Body of pancreas (tissue), 4 donors: ENCODE results near the gene COBL. TPM values are rescaled to one million over a fixed set of nuclear protein-coding genes. Genes with fewer than 3 reads are reported as not detected.

ENCODE experiments used
- ATAC-seq: fragments of 150-250 bp; one replicate; pipeline ENCODE4 v1.9.1; 2016
- DNase-seq, 4 donors: peaks; one replicate each; pipeline ENCODE4 v3.0.0-alpha.2; 2019
- H3K27ac ChIP-seq, 4 donors: fragments of 200-600 bp; sonication (generic); 1 replicate in 3 of 4; 2 replicates in 1 of 4; pipeline versions ENCODE4 v1.5.1 to v1.6.1; 2016 to 2019; ENCODE audit warnings: mild to moderate bottlenecking in 1 of 4, mixed read lengths in 1 of 4, moderate library complexity in 1 of 4
- H3K27me3 ChIP-seq, 2 donors: fragments of 200-600 bp; sonication (generic); one replicate each; pipeline ENCODE4 v1.6.0; 2016; ENCODE audit warnings: mild to moderate bottlenecking in 1 of 2
- H3K36me3 ChIP-seq, 2 donors: fragments of 200-600 bp; sonication (generic); replicated peaks in 1 of 2; 2 replicates each; pipeline ENCODE4 v1.5.1; 2016; ENCODE audit warnings: low read depth in 2 of 2; ENCODE audit not compliant: insufficient read depth in 1 of 2
- H3K4me1 ChIP-seq: fragments of 200-600 bp; sonication (generic); one replicate; pipeline ENCODE4 v1.6.0; 2016
- H3K4me3 ChIP-seq, 2 donors: fragments of 200-600 bp; sonication (generic); 1 replicate in 1 of 2; 2 replicates in 1 of 2; pipeline ENCODE4 v1.5.1; 2016 to 2019
- H3K9me3 ChIP-seq, 3 donors: fragments of 200-600 bp; sonication (generic); 1 replicate in 2 of 3; 2 replicates in 1 of 3; pipeline ENCODE4 v1.5.1; 2016
- POLR2A ChIP-seq, 3 donors: fragments of 450-650 bp; IDR thresholded peaks; one replicate each; pipeline ENCODE4 v1.6.1; 2016; ENCODE audit warnings: antibody characterized with exemption in 3 of 3, mild to moderate bottlenecking in 2 of 3
- WGBS, 2 donors: methylation state at CpG; one replicate each; pipeline ENCODE4 v1.1.5; 2017; 5-methylcytosine and 5-hydroxymethylcytosine counted together
- intact Hi-C: fragments of 100-400 bp; cut with DNase I; formaldehyde crosslinking; loops from one replicate; pipeline ENCODE4 v1.15.1; 2023
- total RNA-seq, 2 donors: library from RNA; depleted of rRNA; stranded (reverse); fragments of >200 nt; gene quantifications; one replicate each; pipeline ENCODE4 v1.1.0, GENCODE V29; 2016
- TF ChIP-seq, protein P1 (sequence below), 7 experiments: fragments of 450-650 bp in 4 of 7; fragments of 200-600 bp in 3 of 7; sonication (generic) in 3 of 7; IDR thresholded peaks; one replicate each; pipeline ENCODE4 v1.5.1; 2016 to 2019; ENCODE audit warnings: antibody characterized with exemption in 7 of 7

Gene COBL
- total RNA-seq, 2 donors from 2014 or later, result 22.3 to 25.4 TPM

DNA sequence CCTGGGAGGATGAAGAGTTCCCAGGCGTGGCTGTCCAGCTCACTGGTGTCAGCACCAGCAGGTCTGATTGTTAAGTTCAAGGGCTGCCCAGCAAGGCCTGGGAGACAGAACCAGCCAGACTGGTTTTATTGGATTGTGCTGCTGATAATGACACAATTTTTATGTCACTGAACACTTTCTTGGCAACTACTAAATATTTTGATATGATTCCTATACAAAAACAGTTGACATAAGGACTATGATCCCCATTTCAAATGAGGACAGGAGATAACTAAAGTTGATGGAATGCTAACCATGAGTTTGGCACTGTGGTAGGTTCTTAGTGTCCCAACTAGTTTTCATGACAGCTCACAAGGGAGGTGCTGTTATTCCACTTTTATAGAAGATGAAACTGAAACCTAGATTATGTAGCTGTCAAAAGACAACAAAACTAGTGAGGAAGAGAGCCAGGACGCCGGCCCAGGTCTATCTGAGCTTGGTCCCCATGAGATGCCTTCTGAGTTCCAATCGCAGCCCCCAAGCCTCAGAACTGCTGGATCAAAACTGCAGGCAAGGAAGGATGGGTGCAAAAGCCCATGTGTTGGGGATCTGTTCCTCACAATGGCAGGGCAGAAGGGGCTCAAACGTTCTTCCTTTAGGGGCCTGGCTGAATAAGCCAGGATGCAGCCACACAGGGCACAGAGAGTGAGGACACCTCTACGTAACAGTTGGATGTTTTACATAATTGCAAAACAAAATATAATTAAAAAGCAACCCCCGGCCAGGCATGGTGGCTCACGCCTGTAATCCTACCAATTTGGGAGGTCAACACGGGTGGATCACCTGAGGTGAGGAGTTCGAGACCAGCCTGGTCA lies 52.8 kb downstream of the COBL start:
- 50 to 53% methylated on average over 10 of the region's 10 CpGs for WGBS, 2 donors
- peak overlapping the region; percentile 59 to 95 (median 89) for H3K27ac ChIP-seq
- intact Hi-C loops, result no loop called here

DNA sequence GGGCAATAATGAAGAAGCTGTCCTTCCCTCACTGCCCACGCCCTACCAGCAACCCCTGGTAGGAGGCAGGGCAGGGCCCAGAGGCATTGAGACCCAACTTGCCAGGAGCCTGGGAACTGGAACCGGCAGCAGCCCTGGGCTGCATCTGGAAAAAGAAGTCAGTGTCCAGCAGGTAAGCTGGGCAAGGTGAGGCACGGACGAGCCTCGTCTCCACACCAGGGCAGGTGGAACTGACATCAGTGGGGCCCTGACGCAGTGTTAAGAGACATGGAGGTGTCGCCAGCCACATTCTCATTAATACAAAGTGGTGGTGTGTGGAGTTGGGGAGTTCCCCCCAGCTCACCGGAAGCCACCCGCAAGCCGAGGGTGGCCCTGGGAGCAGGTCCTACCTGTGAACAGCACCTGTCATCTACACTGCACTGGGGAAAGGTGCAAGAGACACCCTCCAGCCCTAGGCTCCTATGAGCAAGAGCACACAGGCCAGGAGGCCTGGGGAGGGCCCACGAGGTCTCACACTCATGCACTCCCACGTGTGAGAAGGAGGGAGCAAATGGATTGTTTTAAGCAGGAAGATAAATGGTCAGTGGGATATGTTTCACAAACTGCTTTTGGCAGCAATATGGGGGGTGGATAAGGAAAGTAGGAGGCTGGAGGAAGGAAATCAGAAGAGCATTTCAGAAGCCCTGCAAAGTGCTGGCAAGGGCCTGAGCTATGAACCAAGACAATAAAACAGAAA lies 53.6 kb downstream of the COBL start:
- peaks cover 63% of the 10 kb centered on the region for H3K4me1 ChIP-seq
- ATAC-seq (peak; percentile 9), DNase-seq (no peak)
- peak overlapping the region; percentile 81 to 95 (median 89) for H3K27ac ChIP-seq
- no peak overlapping the region for H3K4me3 ChIP-seq
- intact Hi-C loops, result no loop called here
- WGBS, 2 donors, result 63 to 64% methylated on average over 8 to 12 of the region's 12 CpGs
- H3K9me3 ChIP-seq, result no peaks in the 10 kb centered on the region
- H3K36me3 ChIP-seq, result no peaks in the 10 kb centered on the region
- TF ChIP-seq POLR2A (IDR thresholded peaks at IDR 0.05), result no peak
- H3K27me3 ChIP-seq, result no peaks in the 10 kb centered on the region

More for the DNA sequence above, 52.8 kb downstream of the COBL start:
- TF ChIP-seq, protein P1, sequence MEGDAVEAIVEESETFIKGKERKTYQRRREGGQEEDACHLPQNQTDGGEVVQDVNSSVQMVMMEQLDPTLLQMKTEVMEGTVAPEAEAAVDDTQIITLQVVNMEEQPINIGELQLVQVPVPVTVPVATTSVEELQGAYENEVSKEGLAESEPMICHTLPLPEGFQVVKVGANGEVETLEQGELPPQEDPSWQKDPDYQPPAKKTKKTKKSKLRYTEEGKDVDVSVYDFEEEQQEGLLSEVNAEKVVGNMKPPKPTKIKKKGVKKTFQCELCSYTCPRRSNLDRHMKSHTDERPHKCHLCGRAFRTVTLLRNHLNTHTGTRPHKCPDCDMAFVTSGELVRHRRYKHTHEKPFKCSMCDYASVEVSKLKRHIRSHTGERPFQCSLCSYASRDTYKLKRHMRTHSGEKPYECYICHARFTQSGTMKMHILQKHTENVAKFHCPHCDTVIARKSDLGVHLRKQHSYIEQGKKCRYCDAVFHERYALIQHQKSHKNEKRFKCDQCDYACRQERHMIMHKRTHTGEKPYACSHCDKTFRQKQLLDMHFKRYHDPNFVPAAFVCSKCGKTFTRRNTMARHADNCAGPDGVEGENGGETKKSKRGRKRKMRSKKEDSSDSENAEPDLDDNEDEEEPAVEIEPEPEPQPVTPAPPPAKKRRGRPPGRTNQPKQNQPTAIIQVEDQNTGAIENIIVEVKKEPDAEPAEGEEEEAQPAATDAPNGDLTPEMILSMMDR (IDR thresholded peaks at IDR 0.05), result no peak
- TF ChIP-seq POLR2A (IDR thresholded peaks at IDR 0.05), result peak in 1 of 3 donors; percentile 49
- Histone ChIP-seq H3K9me3 (no peaks in the 10 kb centered on the region), H3K36me3 (no peaks in the 10 kb centered on the region), H3K4me3 (no peak overlapping the region), H3K27me3 (no peaks in the 10 kb centered on the region), H3K4me1 (peaks cover 66% of the 10 kb centered on the region)
- peak; percentile 94 for ATAC-seq
- DNase-seq, result peak; percentile 82 to 93 (median 90)

DNA sequence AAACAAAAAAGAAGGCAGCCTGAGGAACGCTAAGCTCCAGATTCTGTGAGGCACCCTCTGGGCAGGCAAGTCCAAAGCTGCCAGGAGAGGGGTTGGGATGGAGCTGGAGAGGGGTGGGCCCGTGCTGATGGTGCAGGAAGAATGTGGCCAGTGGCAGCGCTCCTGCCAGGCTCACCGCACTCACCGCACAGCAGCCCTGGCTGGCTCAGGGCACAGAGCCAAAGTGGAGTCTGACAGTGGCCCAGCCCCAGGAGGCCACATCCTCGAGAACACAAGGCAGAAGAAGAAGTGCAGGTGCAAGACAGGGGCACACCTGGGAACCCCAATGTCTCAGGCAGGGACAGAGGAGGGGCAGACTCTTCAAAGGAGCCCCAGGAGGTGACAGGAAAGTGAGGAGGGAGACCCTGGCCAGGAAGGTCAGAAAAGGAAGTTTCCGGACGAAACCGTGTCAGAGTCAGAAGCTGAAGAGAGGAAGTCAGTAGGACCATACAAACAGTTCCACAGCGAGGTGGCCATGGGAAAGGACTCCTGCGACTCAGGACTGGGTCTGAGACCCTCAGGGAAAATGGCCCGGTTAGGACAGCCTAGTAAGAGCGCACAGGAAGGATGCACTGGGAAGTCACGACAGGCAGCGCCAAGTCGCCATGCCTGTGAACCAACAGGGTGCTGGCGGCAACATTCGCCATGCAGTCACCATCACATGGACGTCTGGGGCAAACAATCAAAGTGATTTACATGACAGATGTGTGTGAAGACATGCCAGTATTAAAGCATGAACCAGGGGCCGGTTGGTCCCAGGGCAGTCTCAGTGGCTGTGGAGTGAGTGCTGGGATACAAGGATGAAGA lies 54.4 kb downstream of the COBL start:
- ATAC-seq (no peak), DNase-seq (peak; percentile 52 to 75 (median 62))
- intact Hi-C loops, result no loop called here
- Histone ChIP-seq H3K4me1 (peaks cover 61% of the 10 kb centered on the region), H3K27ac (peak overlapping the region; percentile 81 to 95 (median 89)), H3K36me3 (no peaks in the 10 kb centered on the region), H3K4me3 (no peak overlapping the region), H3K9me3 (no peaks in the 10 kb centered on the region), H3K27me3 (no peaks in the 10 kb centered on the region)
- 56 to 60% methylated on average over 17 to 20 of the region's 20 CpGs for WGBS, 2 donors
- no peak for TF ChIP-seq POLR2A (IDR thresholded peaks at IDR 0.05)
- TF ChIP-seq, protein P1 (IDR thresholded peaks at IDR 0.05), result no peak

DNA sequence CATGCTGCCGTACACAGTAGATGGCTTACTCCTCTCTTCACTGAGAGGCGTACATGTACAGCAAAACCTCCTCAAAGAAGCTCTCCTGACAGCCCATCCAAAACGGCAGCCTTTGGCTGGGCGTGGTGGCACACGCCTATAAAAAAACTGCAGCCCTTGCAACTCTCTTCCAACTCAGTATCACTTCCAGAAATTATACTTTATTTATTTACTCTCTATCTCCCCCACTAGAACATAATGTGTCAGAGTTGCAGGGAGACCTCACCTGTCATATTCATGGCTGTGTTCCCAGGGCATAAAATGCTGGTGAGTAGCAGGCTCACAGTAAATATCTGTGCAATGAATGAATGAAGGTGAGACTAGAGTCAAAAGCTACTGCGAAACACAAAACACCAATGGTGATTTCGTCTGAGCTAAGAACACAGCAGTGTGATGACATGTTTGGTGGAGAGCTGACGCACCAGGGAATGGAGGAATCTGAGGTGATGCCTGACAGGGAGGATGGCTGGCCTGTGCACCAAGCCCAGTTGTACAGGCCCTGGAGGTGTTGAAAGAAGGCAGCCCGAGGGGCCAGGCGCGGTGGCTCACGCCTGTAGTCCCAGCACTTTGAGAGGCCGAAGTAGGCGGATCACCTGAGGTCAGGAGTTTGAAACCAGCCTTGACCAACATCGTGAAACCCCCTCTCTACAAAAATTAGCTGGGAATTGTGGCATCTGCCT lies 55.3 kb downstream of the COBL start:
- 66 to 69% methylated on average over 15 of the region's 15 CpGs for WGBS, 2 donors
- ATAC-seq, result peak; percentile 7
- intact Hi-C loops, result no loop called here

More for the DNA sequence above, 55.3 kb downstream of the COBL start:
- Histone ChIP-seq H3K27me3 (no peaks in the 10 kb centered on the region), H3K36me3 (no peaks in the 10 kb centered on the region), H3K4me3 (no peak overlapping the region), H3K9me3 (no peaks in the 10 kb centered on the region), H3K4me1 (peaks cover 60% of the 10 kb centered on the region), H3K27ac (peak overlapping the region in 3 of 4 donors; percentile 87 to 95 (median 91))
- TF ChIP-seq POLR2A (IDR thresholded peaks at IDR 0.05), result no peak
- TF ChIP-seq, protein P1 (IDR thresholded peaks at IDR 0.05), result no peak
- peak in 1 of 4 donors; percentile 40 for DNase-seq
